ENCODE results near the gene SLC48A1.
A peak's percentile ranks its signal among the peaks of the same experiment; 100 is the strongest.

GRCh38 chr12:47801170-47801903 lies 28.3 kb downstream of the SLC48A1 start:
- TF ChIP-seq POLR2A (IDR thresholded peaks at IDR 0.05): no peak
- TF ChIP-seq, protein P1, sequence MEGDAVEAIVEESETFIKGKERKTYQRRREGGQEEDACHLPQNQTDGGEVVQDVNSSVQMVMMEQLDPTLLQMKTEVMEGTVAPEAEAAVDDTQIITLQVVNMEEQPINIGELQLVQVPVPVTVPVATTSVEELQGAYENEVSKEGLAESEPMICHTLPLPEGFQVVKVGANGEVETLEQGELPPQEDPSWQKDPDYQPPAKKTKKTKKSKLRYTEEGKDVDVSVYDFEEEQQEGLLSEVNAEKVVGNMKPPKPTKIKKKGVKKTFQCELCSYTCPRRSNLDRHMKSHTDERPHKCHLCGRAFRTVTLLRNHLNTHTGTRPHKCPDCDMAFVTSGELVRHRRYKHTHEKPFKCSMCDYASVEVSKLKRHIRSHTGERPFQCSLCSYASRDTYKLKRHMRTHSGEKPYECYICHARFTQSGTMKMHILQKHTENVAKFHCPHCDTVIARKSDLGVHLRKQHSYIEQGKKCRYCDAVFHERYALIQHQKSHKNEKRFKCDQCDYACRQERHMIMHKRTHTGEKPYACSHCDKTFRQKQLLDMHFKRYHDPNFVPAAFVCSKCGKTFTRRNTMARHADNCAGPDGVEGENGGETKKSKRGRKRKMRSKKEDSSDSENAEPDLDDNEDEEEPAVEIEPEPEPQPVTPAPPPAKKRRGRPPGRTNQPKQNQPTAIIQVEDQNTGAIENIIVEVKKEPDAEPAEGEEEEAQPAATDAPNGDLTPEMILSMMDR (IDR thresholded peaks at IDR 0.05): peak in 3 of 6 experiments; percentile 9 to 22 (median 19)
